Activated CD4-positive, alpha-beta memory T cell treated with anti-CD3 and anti-CD28 coated beads for 36 hours (primary cell): ENCODE data around the gene INSC. TPM values are rescaled to one million over a fixed set of nuclear protein-coding genes. Genes with fewer than 3 reads are reported as not detected.

Experiments used
- CTCF ChIA-PET: fragments of 350-600 bp; sonication (Branson Sonifier 250); formaldehyde crosslinking; loops from one replicate; lab custom pipeline; 2021; ENCODE audit warnings: antibody characterized with exemption, inconsistent platforms; lab: Charles Lee
- POLR2A ChIA-PET: fragments of 350-600 bp; sonication (Branson Sonifier 250); formaldehyde crosslinking; loops from one replicate; lab custom pipeline; 2021; ENCODE audit warnings: antibody characterized with exemption; lab: Charles Lee
- DNase-seq: peaks from one replicate; pipeline ENCODE4 v3.0.0-alpha.2; 2020
- H3K27ac Mint-ChIP-seq: one replicate; pipeline ENCODE4 v1.8.0; 2021; ENCODE audit warnings: mixed read lengths
- H3K27me3 Mint-ChIP-seq: one replicate; pipeline ENCODE4 v1.8.0; 2021; ENCODE audit warnings: mixed read lengths
- H3K36me3 Mint-ChIP-seq: one replicate; pipeline ENCODE4 v1.8.0; 2021; ENCODE audit warnings: mixed read lengths
- H3K4me1 Mint-ChIP-seq: one replicate; pipeline ENCODE4 v1.8.0; 2021; ENCODE audit warnings: low read depth, mixed read lengths
- H3K4me3 Mint-ChIP-seq: one replicate; pipeline ENCODE4 v1.8.0; 2021; ENCODE audit warnings: mild to moderate bottlenecking, mixed read lengths
- H3K9me3 Mint-ChIP-seq: one replicate; pipeline ENCODE4 v1.8.0; 2021; ENCODE audit warnings: mixed read lengths
- intact Hi-C: fragments of 100-400 bp; cut with micrococcal nuclease; formaldehyde crosslinking; loops from one replicate; pipeline ENCODE4 v1.15.1; 2023
- total RNA-seq, 2 experiments: library from RNA; stranded (reverse); gene quantifications; one replicate each; pipeline ENCODE4 v1.2.3, GENCODE V29; 2021

INSC gene
- total RNA-seq, 2 experiments from 2014 or later: 0.34 to 0.36 TPM

GRCh38 chr11:15153231-15153630 lies 38.5 kb downstream of the INSC start:
- Mint-ChIP-seq H3K4me3 (no peak overlapping the region), H3K27ac (no peak overlapping the region), H3K27me3 (no peaks in the 10 kb centered on the region), H3K4me1 (no peaks in the 10 kb centered on the region), H3K9me3 (no peaks in the 10 kb centered on the region), H3K36me3 (no peaks in the 10 kb centered on the region)
- intact Hi-C loops: no loop called here
- CTCF ChIA-PET: no interaction called here
- POLR2A ChIA-PET: no interaction called here
- no peak for DNase-seq

DNA sequence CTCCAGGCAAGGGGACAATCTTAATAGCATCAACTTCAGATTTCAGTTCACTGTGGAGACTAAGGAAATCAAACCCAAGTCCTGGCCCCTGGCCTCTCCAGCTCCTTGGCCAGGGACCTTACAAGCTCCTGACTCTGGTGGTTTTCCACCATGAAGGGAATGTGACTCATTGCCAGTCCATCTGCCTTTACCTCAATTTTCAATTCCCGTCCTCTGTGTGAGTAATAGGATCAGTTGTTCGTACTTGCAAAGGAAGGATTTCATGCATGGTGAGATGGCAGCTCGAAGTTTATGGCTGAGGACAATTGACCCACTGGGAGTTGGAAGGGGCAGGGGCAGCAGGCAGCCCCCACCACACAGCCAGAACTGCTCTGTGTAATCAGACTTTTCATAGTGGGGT lies 42.5 kb downstream of the INSC start:
- Mint-ChIP-seq H3K27me3 (peaks cover 5% of the 10 kb centered on the region), H3K36me3 (no peaks in the 10 kb centered on the region), H3K9me3 (no peaks in the 10 kb centered on the region), H3K27ac (no peak overlapping the region), H3K4me3 (no peak overlapping the region), H3K4me1 (no peaks in the 10 kb centered on the region)
- no peak for DNase-seq
- ChIA-PET CTCF (no interaction called here), POLR2A (no interaction called here)
- intact Hi-C loops: no loop called here

DNA sequence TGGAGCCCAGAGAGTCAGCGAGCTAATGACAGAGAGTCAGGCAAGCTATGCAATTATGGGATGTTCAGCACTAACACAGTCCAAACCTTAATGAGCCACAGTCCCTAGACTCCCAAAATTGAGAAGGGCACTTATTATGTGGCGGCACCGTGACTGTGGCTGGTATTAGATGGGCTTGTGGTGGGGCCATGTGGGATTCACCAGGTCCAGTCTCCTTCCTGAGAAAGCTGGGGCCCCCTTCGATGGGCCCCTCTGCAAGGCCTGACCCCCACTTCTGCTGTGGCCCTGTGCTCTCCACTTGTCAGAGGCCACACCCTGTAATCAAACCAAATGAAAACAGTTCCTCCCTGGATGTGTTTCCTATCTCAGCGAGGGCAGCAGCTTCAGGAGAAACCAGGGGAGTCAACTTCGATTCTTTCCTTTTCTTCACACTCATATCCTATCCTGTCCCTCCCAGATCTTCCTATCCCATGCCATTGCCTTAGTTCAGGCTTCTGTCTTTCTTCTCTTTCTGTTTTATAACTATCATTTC lies 42.9 kb downstream of the INSC start:
- ChIA-PET POLR2A (no interaction called here), CTCF (no interaction called here)
- Mint-ChIP-seq H3K36me3 (no peaks in the 10 kb centered on the region), H3K27me3 (peaks cover 5% of the 10 kb centered on the region), H3K27ac (no peak overlapping the region), H3K4me1 (no peaks in the 10 kb centered on the region), H3K4me3 (no peak overlapping the region), H3K9me3 (no peaks in the 10 kb centered on the region)
- intact Hi-C loops: loop anchor here (2.0 kb wide), 1 partner anchor 57 kb away; no protein-coding TSS in a partner anchor
- DNase-seq: no peak

DNA sequence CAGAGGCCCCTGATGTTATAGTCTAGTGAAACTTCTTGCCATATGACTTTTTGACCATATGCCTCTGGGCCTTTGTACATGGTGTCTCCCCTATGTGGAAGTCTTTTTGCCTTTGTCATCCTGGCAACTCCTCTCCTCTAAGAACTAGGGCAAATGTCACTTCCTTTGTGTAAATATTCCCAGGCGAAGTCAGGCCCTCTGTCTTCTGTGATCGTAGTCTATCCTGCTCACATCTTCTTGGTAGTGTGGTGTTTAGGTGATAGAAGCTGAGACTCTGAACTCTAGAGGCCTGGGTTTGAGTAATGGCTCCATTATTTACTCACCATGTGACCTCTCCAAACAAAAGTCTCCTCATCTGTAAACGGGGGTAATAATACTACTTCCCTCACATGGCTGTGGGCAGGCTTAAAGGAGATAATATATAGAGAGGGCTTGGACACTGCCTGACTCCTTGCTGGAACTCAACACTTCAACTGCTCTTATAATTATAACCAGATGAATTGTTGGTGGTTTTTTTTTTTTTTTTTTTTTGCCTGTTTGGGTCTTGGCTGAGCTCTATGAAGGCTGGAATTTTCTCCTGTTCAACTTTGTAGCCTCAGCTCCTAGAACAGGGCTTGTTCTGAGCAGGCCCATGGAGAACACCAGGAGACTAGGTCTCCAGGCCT lies 43.8 kb downstream of the INSC start:
- no peak for DNase-seq
- Mint-ChIP-seq H3K4me3 (no peak overlapping the region), H3K27ac (no peak overlapping the region), H3K4me1 (no peaks in the 10 kb centered on the region), H3K36me3 (no peaks in the 10 kb centered on the region), H3K27me3 (peaks cover 5% of the 10 kb centered on the region), H3K9me3 (no peaks in the 10 kb centered on the region)
- POLR2A ChIA-PET: no interaction called here
- intact Hi-C loops: loop anchor here (2.0 kb wide), 1 partner anchor 58 kb away; no protein-coding TSS in a partner anchor
- CTCF ChIA-PET: interaction anchor here (1.6 kb wide), 1 partner anchor 20 kb away, joined by 4 read pairs; no protein-coding TSS in a partner anchor

DNA sequence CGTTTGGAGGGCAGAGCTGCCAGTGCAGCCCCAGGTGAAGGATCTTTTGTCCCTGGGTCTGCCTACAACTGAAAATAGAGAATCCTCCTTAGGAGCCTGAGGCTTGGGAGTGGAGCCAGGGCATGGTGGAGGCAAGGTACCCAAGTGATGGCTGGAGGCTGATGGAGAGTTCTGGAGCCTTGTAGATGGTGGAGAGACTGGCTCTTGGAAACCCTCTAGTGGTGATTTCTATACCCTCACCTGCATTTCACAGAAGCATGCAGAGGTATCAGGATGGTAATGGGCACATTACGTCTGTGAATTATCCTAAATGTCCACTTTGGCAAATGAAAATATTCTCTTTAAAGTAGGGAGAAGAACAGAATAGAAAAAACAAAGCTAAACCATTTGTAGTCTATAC lies 44.4 kb downstream of the INSC start:
- intact Hi-C loops: loop anchor here (2.0 kb wide), 1 partner anchor 58 kb away; no protein-coding TSS in a partner anchor
- no peak overlapping the region for H3K4me3 Mint-ChIP-seq
- no peak overlapping the region for H3K27ac Mint-ChIP-seq
- H3K36me3 Mint-ChIP-seq: no peaks in the 10 kb centered on the region
- ChIA-PET POLR2A (no interaction called here), CTCF (interaction anchor here (1.0 to 1.6 kb wide), 4 partner anchors 16 to 59 kb away, joined by 3 to 6 read pairs (median 4); no protein-coding TSS in a partner anchor)
- DNase-seq: no peak
- peaks cover 5% of the 10 kb centered on the region for H3K27me3 Mint-ChIP-seq
- H3K9me3 Mint-ChIP-seq: no peaks in the 10 kb centered on the region
- no peaks in the 10 kb centered on the region for H3K4me1 Mint-ChIP-seq

DNA sequence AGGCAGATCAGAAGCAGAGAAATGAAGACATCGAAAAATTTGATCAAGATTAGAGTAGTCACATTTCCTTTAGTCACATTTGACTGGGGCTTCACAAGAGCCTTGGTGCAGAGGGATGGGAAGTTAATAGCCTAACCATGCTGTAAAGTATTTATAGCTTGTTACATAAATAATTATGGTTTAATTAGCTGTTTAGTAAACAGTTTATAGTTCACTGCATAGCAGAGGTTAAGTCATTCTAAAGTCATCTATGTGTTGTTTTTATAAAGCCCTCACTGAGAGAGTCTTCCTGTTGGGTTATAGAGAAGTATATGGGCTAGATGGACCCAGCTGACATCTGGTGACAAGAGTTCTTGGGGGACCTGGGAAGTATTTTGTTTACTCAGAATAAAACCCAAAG lies 47.1 kb downstream of the INSC start:
- ChIA-PET CTCF (interaction anchor here (0.7 kb wide), 1 partner anchor 168 kb away, joined by 3 read pairs; no protein-coding TSS in a partner anchor), POLR2A (no interaction called here)
- Mint-ChIP-seq H3K36me3 (no peaks in the 10 kb centered on the region), H3K4me1 (no peaks in the 10 kb centered on the region), H3K27me3 (peaks cover 7% of the 10 kb centered on the region), H3K27ac (no peak overlapping the region), H3K4me3 (no peak overlapping the region), H3K9me3 (no peaks in the 10 kb centered on the region)
- DNase-seq: no peak
- intact Hi-C loops: no loop called here

DNA sequence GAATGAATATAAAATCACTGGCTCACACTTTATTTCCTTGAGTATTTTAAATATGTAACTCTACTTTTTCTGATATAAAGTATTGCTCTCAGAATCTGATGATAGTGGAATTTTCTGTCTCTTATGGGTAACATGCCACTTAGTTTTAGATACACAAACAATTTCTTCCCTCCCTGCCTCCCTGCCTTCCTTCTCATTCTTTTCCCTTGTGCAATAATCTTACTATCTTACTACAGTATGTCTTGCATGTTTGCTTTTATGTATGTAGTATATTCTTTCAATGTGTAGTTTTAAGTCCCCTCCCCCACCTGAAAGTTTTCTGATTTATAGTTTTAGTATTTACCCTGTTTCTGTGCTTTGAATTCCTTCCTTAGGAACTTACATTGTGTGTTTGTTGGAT lies 48.4 kb downstream of the INSC start:
- no peaks in the 10 kb centered on the region for H3K4me1 Mint-ChIP-seq
- CTCF ChIA-PET: no interaction called here
- no peak overlapping the region for H3K27ac Mint-ChIP-seq
- POLR2A ChIA-PET: no interaction called here
- H3K27me3 Mint-ChIP-seq: peaks cover 7% of the 10 kb centered on the region
- no peaks in the 10 kb centered on the region for H3K9me3 Mint-ChIP-seq
- intact Hi-C loops: no loop called here
- no peaks in the 10 kb centered on the region for H3K36me3 Mint-ChIP-seq
- no peak overlapping the region for H3K4me3 Mint-ChIP-seq
- DNase-seq: no peak

- POLR2A ChIA-PET: no interaction called here
- Mint-ChIP-seq H3K9me3 (no peaks in the 10 kb centered on the region), H3K4me1 (no peaks in the 10 kb centered on the region), H3K27ac (no peak overlapping the region), H3K27me3 (peaks cover 2% of the 10 kb centered on the region), H3K4me3 (no peak overlapping the region), H3K36me3 (no peaks in the 10 kb centered on the region)
- no peak for DNase-seq
- intact Hi-C loops: no loop called here
- CTCF ChIA-PET: no interaction called here
These were observed 51.5 kb downstream of the INSC start for GRCh38 chr11:15166204-15166603.

- Mint-ChIP-seq H3K36me3 (no peaks in the 10 kb centered on the region), H3K27ac (no peak overlapping the region), H3K27me3 (peaks cover 7% of the 10 kb centered on the region), H3K9me3 (no peaks in the 10 kb centered on the region), H3K4me3 (no peak overlapping the region), H3K4me1 (no peaks in the 10 kb centered on the region)
- POLR2A ChIA-PET: no interaction called here
- intact Hi-C loops: no loop called here
- DNase-seq: no peak
- CTCF ChIA-PET: interaction anchor here (0.7 to 1.0 kb wide), 2 partner anchors 38 to 262 kb away, joined by 3 read pairs; no protein-coding TSS in a partner anchor
These were observed 55.3 kb downstream of the INSC start for GRCh38 chr11:15169815-15170551.

GRCh38 chr11:15170698-15171097 lies 56.0 kb downstream of the INSC start:
- H3K27ac Mint-ChIP-seq: no peak overlapping the region
- H3K4me1 Mint-ChIP-seq: no peaks in the 10 kb centered on the region
- H3K4me3 Mint-ChIP-seq: no peak overlapping the region
- ChIA-PET POLR2A (no interaction called here), CTCF (no interaction called here)
- DNase-seq: no peak
- intact Hi-C loops: no loop called here
- H3K27me3 Mint-ChIP-seq: peaks cover 7% of the 10 kb centered on the region
- no peaks in the 10 kb centered on the region for H3K9me3 Mint-ChIP-seq
- no peaks in the 10 kb centered on the region for H3K36me3 Mint-ChIP-seq

- POLR2A ChIA-PET: no interaction called here
- CTCF ChIA-PET: no interaction called here
These were observed 57.2 kb downstream of the INSC start for GRCh38 chr11:15171956-15172355.

GRCh38 chr11:15175831-15176230 lies 61.1 kb downstream of the INSC start:
- CTCF ChIA-PET: no interaction called here
- Mint-ChIP-seq H3K36me3 (no peaks in the 10 kb centered on the region), H3K27me3 (peaks cover 11% of the 10 kb centered on the region), H3K4me1 (no peaks in the 10 kb centered on the region), H3K4me3 (no peak overlapping the region), H3K27ac (no peak overlapping the region), H3K9me3 (no peaks in the 10 kb centered on the region)
- DNase-seq: no peak
- intact Hi-C loops: no loop called here
- POLR2A ChIA-PET: no interaction called here

More at GRCh38 chr11:15171956-15172355, 57.2 kb downstream of the INSC start:
- DNase-seq: no peak
- no peak overlapping the region for H3K4me3 Mint-ChIP-seq
- no peaks in the 10 kb centered on the region for H3K4me1 Mint-ChIP-seq
- no peaks in the 10 kb centered on the region for H3K9me3 Mint-ChIP-seq
- intact Hi-C loops: no loop called here
- H3K27me3 Mint-ChIP-seq: peaks cover 7% of the 10 kb centered on the region
- no peaks in the 10 kb centered on the region for H3K36me3 Mint-ChIP-seq
- H3K27ac Mint-ChIP-seq: no peak overlapping the region
